Fibroblast of peridontal ligament (primary cell): ENCODE data around the gene ZNF385B.
A peak's percentile ranks its signal among the peaks of the same experiment; 100 is the strongest.
"Not testable (repeated sequence)": the region's sequence is repeated elsewhere in the genome, so short reads cannot be mapped to it uniquely, and the experiment has no call there.

ENCODE experiments used
- DNase-seq: peaks from one replicate; pipeline ENCODE4 v3.0.0-alpha.2; 2010; ENCODE audit errors: extremely low read depth

ZNF385B gene

GRCh38 chr2:179861416-179862067 is at the start of gene ZNF385B:
TSS of gene ZNF385B (minus strand) at chr2:179861612.
- DNase-seq = peak; percentile 29

GRCh38 chr2:179910735-179911113 is 49.3 kb upstream of the ZNF385B start:
- DNase-seq = no peak

DNA sequence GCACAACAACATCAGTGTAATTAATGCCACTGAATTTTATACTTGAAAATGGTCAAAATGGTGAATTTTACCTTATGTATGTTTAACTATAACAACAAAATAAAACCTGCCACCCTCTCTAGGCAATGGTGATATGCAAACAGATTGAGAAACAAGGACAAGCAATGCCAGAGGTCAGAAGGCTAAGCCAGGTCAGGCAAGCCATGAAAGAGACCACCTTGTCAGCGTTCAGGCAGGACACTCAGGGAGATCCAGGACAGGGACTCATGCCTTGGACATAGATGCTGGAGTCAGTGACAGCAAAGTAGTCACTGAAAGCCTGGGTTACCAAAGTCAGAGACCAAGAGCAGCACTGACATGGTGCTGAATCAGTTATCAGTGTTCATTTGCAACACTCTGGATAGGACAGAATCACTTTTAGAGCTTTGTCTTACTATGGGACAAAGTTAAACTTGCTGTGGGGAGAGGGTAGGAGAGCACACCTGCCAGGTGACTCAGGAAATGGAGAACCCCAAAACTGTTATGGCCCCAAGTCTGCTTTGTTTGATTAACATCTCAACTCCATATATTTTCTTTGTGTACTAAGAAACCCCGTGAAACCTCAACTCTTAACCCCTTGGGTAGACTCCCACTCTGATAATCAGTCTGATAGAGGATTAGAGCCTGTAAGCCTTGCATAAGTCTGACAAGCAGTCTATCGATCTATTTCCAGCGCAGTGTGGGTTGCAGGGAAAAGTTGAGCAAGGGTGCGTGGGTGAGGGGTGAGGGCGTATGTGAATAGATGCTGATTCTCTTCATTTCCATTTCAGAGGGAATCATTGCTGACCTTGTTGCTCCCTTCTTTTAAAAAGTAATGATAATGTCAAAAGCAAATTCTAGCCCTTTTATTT is 48.7 kb upstream of the ZNF385B start:
- DNase-seq = no peak

GRCh38 chr2:179900655-179901054 is 39.2 kb upstream of the ZNF385B start:
- DNase-seq = no peak

DNA sequence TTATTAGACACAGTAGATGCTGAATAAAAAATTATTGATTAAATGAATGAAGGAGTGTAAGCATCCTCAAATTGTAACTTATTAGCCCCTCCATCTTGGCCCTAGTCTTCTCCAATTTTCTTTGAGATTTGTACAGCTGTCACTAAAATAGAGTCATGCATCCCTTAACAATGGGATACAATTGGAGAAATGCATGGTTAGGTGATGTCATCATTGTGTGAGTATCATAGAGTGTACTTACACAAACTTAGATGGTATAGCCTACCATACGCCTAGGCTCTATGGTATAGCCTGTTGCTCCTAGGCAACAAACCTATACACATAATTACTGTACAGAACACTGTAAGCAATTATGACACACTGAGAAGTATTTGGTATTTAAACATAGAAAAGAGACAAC is 38.3 kb upstream of the ZNF385B start:
- DNase-seq = no peak

GRCh38 chr2:179898873-179899272 is 37.5 kb upstream of the ZNF385B start:
- peak; percentile 20 for DNase-seq

GRCh38 chr2:179893616-179894015 is 32.2 kb upstream of the ZNF385B start:
- DNase-seq = no peak

DNA sequence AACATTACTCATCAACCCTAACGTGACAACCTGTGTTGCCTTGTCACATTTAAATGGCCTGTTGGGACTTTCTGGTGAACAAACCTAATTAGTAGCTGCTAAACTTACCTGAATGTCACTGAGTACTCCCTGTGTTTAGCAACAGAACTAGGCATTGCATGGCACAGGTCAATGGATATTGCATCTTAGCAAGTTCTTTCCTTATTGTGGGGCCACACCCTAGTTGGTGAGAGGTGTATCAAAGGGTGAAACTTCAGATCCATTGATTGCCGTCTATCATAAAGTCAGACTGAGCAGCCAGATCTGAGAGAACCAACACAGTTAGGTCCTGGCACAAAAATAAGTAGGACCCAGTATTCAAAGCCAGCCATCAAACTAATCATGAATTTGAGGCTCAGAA is 29.8 kb upstream of the ZNF385B start:
- DNase-seq = no peak

DNA sequence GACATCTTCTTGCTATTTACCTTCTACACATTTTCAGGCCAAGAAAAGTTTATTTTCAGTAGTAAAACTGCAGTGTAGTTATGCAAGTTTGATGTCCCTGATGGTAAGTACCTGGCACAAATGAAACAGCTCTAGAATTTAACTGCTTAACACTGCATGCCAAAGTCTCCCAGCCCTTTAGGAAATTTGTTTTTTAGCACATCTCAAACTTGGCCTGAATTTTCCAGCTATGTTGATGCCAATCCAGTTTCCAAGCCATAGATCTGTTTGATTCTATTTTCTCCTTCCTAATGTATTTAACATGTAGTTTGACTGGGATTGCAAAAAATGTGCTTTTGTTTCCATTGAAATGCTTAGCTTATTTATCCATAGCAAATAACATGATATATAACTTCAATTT is 29.3 kb upstream of the ZNF385B start:
- no peak for DNase-seq

DNA sequence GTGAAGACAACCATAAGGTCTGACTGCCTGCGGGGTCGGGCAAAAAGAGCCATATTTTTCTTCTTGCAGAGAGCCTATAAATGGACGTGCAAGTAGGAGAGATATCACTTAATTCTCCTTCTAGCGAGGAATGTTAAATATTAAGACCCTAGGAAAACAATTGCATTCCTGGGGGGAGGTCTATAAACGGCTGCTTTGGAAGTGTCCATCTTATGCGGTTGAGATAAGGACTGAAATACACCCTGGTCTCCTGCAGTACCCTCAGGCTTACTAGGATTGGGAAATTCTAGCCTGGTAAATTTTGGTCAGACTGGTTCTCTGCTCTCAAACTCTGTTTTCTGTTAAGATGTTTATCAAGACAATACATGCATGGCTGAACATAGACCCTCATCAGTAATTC is 27.2 kb upstream of the ZNF385B start:
- not testable (repeated sequence) for DNase-seq

DNA sequence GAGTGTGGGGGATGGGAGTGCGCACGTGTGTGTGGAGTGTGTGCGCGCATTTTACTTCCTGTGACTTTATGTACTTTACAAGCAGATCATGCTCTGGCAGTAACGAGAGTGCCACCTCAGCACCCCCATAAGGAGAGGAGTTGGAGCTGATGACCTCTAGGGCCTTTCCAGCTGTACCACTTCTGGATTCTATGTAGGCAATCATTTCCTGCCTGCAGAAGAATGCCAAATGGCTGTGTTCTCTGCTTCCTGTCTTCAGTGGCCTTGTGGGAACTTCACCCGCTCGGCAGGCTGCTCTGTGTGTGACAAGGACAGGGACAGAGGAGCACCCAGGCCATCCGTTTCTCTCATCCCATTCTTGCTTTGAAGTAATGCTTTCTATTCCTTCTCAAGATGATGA is 22.8 kb upstream of the ZNF385B start:
- DNase-seq = no peak

GRCh38 chr2:179882851-179883806 is 21.7 kb upstream of the ZNF385B start:
- DNase-seq = no peak

GRCh38 chr2:179877601-179878364 is 16.4 kb upstream of the ZNF385B start:
- peak; percentile 25 for DNase-seq

DNA sequence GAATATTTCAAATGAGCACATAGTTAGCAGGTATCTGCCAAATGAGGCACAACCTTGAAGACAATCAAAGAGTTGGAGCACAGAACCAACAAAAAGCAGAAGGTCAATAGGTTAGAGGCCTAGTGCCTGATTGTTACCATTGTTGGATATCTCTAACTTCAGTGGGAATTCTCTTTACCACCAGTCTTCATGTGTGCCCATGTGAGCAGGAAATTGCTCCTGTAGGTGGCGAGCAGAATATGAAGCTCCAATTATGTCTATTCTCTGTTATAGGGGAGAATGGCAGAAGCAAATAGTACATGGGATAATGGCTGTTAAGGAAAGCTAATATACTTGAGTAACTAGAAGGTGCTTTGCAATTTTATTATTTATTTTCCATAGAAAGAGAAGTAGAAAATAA is 14.9 kb upstream of the ZNF385B start:
- DNase-seq = no peak

DNA sequence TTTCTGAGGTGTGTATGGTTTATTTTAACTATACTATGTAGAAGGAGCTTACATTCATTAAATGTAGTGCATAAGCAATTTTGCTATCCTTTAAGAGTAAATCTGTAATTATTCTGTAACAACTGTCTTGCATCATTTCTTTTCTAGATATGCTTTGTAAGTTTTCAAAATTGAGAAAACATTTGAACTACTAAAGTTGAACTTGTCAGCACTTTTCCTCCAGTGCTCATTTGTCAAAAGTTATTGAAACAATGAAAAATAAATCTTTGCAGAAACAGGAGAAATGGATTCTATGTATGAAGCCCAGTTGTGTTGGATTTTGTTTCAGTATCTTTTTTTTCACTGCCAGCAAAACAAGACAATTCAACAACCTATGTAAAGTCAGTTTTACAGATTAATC is 14.5 kb upstream of the ZNF385B start:
- DNase-seq = no peak

DNA sequence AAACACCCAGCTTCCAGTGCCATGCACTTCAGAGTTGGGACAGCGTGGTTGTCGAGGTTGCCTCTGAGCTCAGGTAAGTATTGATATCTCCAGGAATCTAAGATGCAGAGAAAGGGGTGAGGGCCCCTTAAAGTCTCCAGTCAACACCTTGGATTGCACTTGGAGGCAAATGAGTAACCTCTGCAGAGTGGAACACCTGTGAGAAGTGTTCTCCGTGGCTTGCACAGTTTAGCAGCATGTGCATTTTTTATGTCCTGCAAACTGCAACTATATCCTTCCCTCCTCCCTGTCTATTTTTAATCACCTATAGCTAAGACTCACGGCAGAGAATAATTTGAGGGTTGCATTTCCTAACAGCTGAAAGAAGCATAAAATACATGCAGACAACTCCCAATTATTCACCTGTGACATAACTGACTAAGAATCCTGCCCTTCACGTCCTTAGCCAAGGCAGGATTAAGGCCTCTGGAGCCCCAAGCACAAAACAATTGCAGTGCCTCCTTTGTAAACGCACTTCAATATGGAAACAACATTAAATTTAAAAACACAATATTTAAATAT is 1.6 kb upstream of the ZNF385B start:
- no peak for DNase-seq

DNA sequence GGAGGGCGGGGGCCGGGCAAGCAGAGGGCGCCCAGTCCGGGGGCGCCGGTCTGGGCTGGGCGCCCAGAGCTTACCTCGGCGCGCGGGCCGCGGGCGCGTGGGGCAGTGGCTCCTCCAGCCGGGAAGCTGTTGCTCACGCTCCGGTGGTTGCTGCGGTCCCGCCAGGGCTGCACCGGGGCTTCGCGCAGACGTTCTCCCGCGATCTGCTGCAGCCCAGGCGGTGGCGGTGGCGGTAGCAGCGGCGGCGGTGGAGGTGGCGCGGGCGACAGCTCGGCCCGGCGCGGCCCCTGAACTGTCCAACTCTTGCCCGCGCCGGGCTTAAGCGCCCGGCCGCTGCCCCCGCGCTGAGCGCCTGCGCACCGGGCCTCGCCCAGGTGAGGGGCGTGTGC is 391 bp downstream of the ZNF385B start:
- DNase-seq = no peak

GRCh38 chr2:179860255-179861026 is 971 bp downstream of the ZNF385B start:
- no peak for DNase-seq

DNA sequence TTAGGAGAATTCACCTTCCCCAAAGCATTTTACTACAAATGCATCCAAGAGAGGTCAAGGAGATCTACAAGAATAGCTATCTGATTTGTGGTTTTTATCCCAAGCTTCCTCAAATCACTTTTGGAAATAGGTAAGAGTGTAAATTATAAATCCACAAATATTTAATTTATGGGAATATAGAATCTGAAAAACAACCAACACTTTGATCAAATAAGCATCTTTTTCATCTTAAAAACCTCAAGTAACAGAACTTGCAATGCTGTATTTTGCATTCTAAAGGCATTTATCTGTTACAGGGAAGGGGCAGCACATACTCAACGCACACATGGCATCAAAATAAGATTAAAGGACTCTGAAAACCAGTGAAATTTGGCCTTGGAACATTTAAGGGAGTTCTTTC is 1.9 kb downstream of the ZNF385B start:
- no peak for DNase-seq

- DNase-seq = no peak
These were observed 4.2 kb downstream of the ZNF385B start for GRCh38 chr2:179857236-179857635.
